Testis (tissue), 3 donors: ENCODE data around the gene SPSB1. TPM values are rescaled to one million over a fixed set of nuclear protein-coding genes. Genes with fewer than 3 reads are reported as not detected.

ENCODE experiments used
- DNase-seq: peaks from one replicate; pipeline ENCODE4 v3.0.0-alpha.2; 2019
- H3K27ac ChIP-seq, 2 donors: fragments of 200-600 bp; sonication (generic); one replicate each; pipeline ENCODE4 v1.5.1; 2019
- H3K27me3 ChIP-seq: fragments of 200-600 bp; sonication (generic); one replicate; pipeline ENCODE4 v1.5.1; 2019
- H3K36me3 ChIP-seq: fragments of 200-600 bp; sonication (generic); one replicate; pipeline ENCODE4 v1.5.1; 2017; ENCODE audit warnings: low read depth; ENCODE audit errors: missing control alignments
- H3K4me1 ChIP-seq: fragments of 200-600 bp; sonication (generic); one replicate; pipeline ENCODE4 v1.5.1; 2019
- H3K4me3 ChIP-seq, 2 donors: fragments of 200-600 bp; sonication (generic); one replicate each; pipeline ENCODE4 v1.5.1; 2017 to 2019
- H3K9me3 ChIP-seq: fragments of 200-600 bp; sonication (generic); one replicate; pipeline ENCODE4 v1.5.1; 2017
- CTCF ChIP-seq, 3 experiments: fragments of 450-650 bp in 2 of 3; fragments of 200-600 bp in 1 of 3; sonication (generic) in 1 of 3; IDR thresholded peaks; one replicate each; pipeline ENCODE4 v1.5.1; 2016 to 2019; ENCODE audit warnings: antibody characterized with exemption in 3 of 3, mild to moderate bottlenecking in 2 of 3, moderate library complexity in 1 of 3
- POLR2A ChIP-seq: fragments of 450-650 bp; IDR thresholded peaks from one replicate; pipeline ENCODE4 v1.6.1; 2017; ENCODE audit warnings: antibody characterized with exemption, mild to moderate bottlenecking, moderate library complexity
- WGBS, 2 donors: methylation state at CpG; one replicate each; pipeline ENCODE4 v1.1.5; 2018; 5-methylcytosine and 5-hydroxymethylcytosine counted together
- intact Hi-C: fragments of 100-400 bp; cut with DNase I; formaldehyde crosslinking; loops from one replicate; pipeline ENCODE4 v1.15.1; 2023; ENCODE audit warnings: low total_unique reads
- polyA plus RNA-seq: library from polyadenylated mRNA; stranded (reverse); fragments of 350-450 nt; fragmentation: Illumina TruSeq; extraction: RNeasy Lipid Tissue Mini Kit (QIAGEN cat#74804); gene quantifications from one replicate; pipeline ENCODE4 v1.2.3, GENCODE V29; 2014; ENCODE audit warnings: low read depth, low replicate concordance; ENCODE audit not compliant: insufficient read depth
- total RNA-seq, 2 donors: library from RNA; depleted of rRNA; stranded (reverse); fragments of >200 nt; gene quantifications; one replicate each; pipeline ENCODE4 v1.2.3, GENCODE V29; 2016

SPSB1 gene
- total and polyA plus RNA-seq, 3 donors from 2014 or later, result 19.8 to 37.9 (median 30.0) TPM

DNA sequence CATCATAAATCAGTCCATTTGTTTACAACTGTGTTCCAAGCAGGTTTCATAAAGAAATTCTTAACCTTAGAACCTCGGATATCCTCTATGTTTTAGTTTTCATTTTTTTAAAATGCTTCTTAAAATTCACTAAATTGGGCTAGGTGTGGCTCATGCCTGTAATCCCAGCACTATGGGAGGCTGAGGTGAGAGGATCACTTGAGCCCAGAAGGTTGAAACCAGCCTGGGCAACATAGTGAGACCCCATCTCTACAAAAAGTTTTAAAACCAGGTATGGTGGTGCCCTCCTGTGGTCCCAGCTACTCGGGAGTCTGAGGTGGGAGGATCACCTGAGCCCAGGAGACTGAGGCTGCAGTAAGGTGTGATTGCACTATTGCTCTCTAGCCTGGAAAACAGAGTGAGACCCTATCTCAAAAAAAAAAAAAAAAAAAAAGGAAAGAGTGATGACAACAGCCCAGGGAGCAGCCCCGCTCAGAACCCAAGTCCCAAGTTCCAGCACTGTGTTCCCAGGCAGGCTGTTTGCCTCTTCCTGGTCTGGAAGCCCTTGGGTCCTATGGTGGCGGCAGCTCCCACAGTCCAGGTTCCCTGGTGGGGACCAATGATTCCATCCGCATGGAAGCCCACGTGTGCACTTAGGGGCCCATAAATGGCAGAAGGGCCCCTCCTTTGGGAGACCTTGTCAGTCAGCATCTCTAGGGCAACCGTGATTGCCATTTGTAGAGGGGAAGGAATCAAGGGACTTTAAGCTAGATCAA lies 24.7 kb upstream of the SPSB1 start:
- no peak overlapping the region for H3K27ac ChIP-seq

DNA sequence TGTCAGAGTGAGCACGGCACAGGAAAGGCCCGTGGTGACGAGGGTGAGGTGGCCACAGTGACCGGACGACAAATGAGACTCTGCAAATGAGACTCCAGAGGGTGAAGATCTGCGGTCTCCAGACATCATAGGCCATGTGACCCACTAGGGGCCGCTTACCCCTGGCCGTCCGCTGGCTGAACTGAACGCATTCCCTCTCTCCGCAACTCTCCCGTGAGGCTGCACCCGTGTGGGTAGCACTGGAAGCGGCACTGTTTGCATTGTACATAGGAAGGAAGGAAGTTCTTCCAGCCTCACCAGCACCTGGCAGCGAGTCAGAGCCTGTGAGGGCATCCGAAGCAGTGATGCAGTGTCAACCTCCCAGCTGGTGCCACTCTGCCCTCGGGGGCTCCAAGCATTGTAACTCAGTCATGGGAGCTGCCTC lies 23.6 kb upstream of the SPSB1 start:
- intact Hi-C loops, result no loop called here
- no peaks in the 10 kb centered on the region for H3K36me3 ChIP-seq
- no peak for TF ChIP-seq POLR2A
- TF ChIP-seq CTCF (IDR thresholded peaks at IDR 0.05), result no peak
- peaks cover 5% of the 10 kb centered on the region for H3K4me1 ChIP-seq
- no peaks in the 10 kb centered on the region for H3K9me3 ChIP-seq
- no peak overlapping the region for H3K27ac ChIP-seq
- no peaks in the 10 kb centered on the region for H3K27me3 ChIP-seq
- 90 to 91% methylated on average over 15 to 17 of the region's 17 CpGs for WGBS, 2 donors
- DNase-seq, result no peak
- no peak overlapping the region for H3K4me3 ChIP-seq

More for the DNA sequence above, 24.7 kb upstream of the SPSB1 start:
- H3K4me1 ChIP-seq, result peaks cover 5% of the 10 kb centered on the region
- H3K27me3 ChIP-seq, result no peaks in the 10 kb centered on the region
- WGBS, 2 donors, result 90 to 94% methylated on average over 7 of the region's 7 CpGs
- no peaks in the 10 kb centered on the region for H3K36me3 ChIP-seq
- H3K4me3 ChIP-seq, result no peak overlapping the region
- no peaks in the 10 kb centered on the region for H3K9me3 ChIP-seq
- no peak for TF ChIP-seq CTCF (IDR thresholded peaks at IDR 0.05)
- TF ChIP-seq POLR2A, result no peak
- no peak for DNase-seq
- intact Hi-C loops, result no loop called here

- TF ChIP-seq POLR2A (no peak), CTCF (IDR thresholded peaks at IDR 0.05) (no peak)
- Histone ChIP-seq H3K4me3 (no peak overlapping the region), H3K27ac (no peak overlapping the region), H3K9me3 (no peaks in the 10 kb centered on the region), H3K4me1 (peaks cover 5% of the 10 kb centered on the region), H3K27me3 (no peaks in the 10 kb centered on the region), H3K36me3 (no peaks in the 10 kb centered on the region)
- 84 to 92% methylated on average over 7 to 12 of the region's 12 CpGs for WGBS, 2 donors
- DNase-seq, result no peak
- intact Hi-C loops, result no loop called here
Measured at GRCh38 chr1:9269721-9270120, 23.0 kb upstream of the SPSB1 start.

- WGBS, 2 donors, result 53 to 77% methylated on average over 13 to 15 of the region's 15 CpGs
- Histone ChIP-seq H3K36me3 (no peaks in the 10 kb centered on the region), H3K4me1 (peaks cover 5% of the 10 kb centered on the region), H3K4me3 (no peak overlapping the region), H3K27ac (no peak overlapping the region), H3K9me3 (no peaks in the 10 kb centered on the region), H3K27me3 (no peaks in the 10 kb centered on the region)
- intact Hi-C loops, result no loop called here
- TF ChIP-seq POLR2A (no peak), CTCF (IDR thresholded peaks at IDR 0.05) (no peak)
- no peak for DNase-seq
Measured at GRCh38 chr1:9270290-9270883, 22.3 kb upstream of the SPSB1 start.
